NT2/D1 (cell line): ENCODE results near the gene FAM186B.

ENCODE experiments used
- DNase-seq: peaks from one replicate; pipeline ENCODE4 v3.0.0-alpha.2; 2011; ENCODE audit warnings: low read depth, low spot score
- H3K27me3 ChIP-seq: 2 replicates; pipeline ENCODE4 v1.6.0; 2011; ENCODE audit warnings: mild to moderate bottlenecking; ENCODE audit not compliant: insufficient read length, insufficient read depth
- H3K36me3 ChIP-seq: 2 replicates; pipeline ENCODE4 v1.6.1; 2011; ENCODE audit warnings: mild to moderate bottlenecking, low read length, mixed read lengths; ENCODE audit not compliant: insufficient read depth, insufficient read length
- H3K4me1 ChIP-seq: 2 replicates; pipeline ENCODE4 v1.5.1; 2011; ENCODE audit not compliant: insufficient read depth, insufficient read length
- H3K4me3 ChIP-seq: 2 replicates; pipeline ENCODE4 v1.5.1; 2011; ENCODE audit warnings: low read depth; ENCODE audit not compliant: insufficient read length
- H3K9ac ChIP-seq: 2 replicates; pipeline ENCODE4 v1.6.0; 2011; ENCODE audit warnings: low read depth; ENCODE audit not compliant: insufficient read length
- H3K9me3 ChIP-seq: 2 replicates; pipeline ENCODE4 v1.5.1; 2011; ENCODE audit warnings: mild to moderate bottlenecking, low read length; ENCODE audit not compliant: insufficient read depth
- SUZ12 ChIP-seq: IDR thresholded peaks from 2 replicates; pipeline ENCODE4 v1.6.1; 2011; ENCODE audit not compliant: insufficient read length, insufficient read depth; ENCODE audit errors: extremely low read depth
- YY1 ChIP-seq: IDR thresholded peaks from 2 replicates; pipeline ENCODE4 v1.6.1; 2011; ENCODE audit not compliant: insufficient read length, insufficient read depth
- ZNF274 ChIP-seq: IDR thresholded peaks from 2 replicates; pipeline ENCODE4 v1.6.1; 2011; ENCODE audit warnings: mild to moderate bottlenecking, low read depth, low read length

The FAM186B gene

GRCh38 chr12:49647827-49648711 is 42.6 kb upstream of the FAM186B start:
- Histone ChIP-seq H3K4me3 (no peak overlapping the region), H3K9me3 (no peaks in the 10 kb centered on the region), H3K27me3 (no peaks in the 10 kb centered on the region), H3K36me3 (peaks cover 99% of the 10 kb centered on the region), H3K9ac (no peak overlapping the region), H3K4me1 (peaks cover 6% of the 10 kb centered on the region)
- no peak for TF ChIP-seq ZNF274
- no peak for TF ChIP-seq SUZ12
- no peak for TF ChIP-seq YY1
- no peak for DNase-seq

- DNase-seq: no peak
- Histone ChIP-seq H3K4me1 (peaks cover 8% of the 10 kb centered on the region), H3K4me3 (no peak overlapping the region), H3K9me3 (no peaks in the 10 kb centered on the region), H3K27me3 (no peaks in the 10 kb centered on the region), H3K36me3 (peaks cover 99% of the 10 kb centered on the region), H3K9ac (no peak overlapping the region)
- TF ChIP-seq ZNF274 (no peak), SUZ12 (no peak), YY1 (no peak)
Measured at GRCh38 chr12:49646871-49647654, 41.6 kb upstream of the FAM186B start.

- no peaks in the 10 kb centered on the region for H3K27me3 ChIP-seq
- H3K9ac ChIP-seq: no peak overlapping the region
- DNase-seq: no peak
- no peak for TF ChIP-seq ZNF274
- no peak for TF ChIP-seq YY1
- TF ChIP-seq SUZ12: no peak
- peaks cover 9% of the 10 kb centered on the region for H3K4me1 ChIP-seq
- peaks cover 98% of the 10 kb centered on the region for H3K36me3 ChIP-seq
- H3K9me3 ChIP-seq: no peaks in the 10 kb centered on the region
- H3K4me3 ChIP-seq: no peak overlapping the region
Measured at GRCh38 chr12:49646331-49646830, 40.9 kb upstream of the FAM186B start.

- Histone ChIP-seq H3K9me3 (no peaks in the 10 kb centered on the region), H3K9ac (no peak overlapping the region), H3K36me3 (peaks cover 88% of the 10 kb centered on the region), H3K4me1 (peaks cover 9% of the 10 kb centered on the region), H3K27me3 (no peaks in the 10 kb centered on the region), H3K4me3 (no peak overlapping the region)
- DNase-seq: no peak
- TF ChIP-seq ZNF274: no peak
Measured at GRCh38 chr12:49645146-49646039, 40.0 kb upstream of the FAM186B start.

- H3K9ac ChIP-seq: no peak overlapping the region
- TF ChIP-seq YY1 (no peak), SUZ12 (no peak), ZNF274 (no peak)
- no peaks in the 10 kb centered on the region for H3K9me3 ChIP-seq
- peaks cover 9% of the 10 kb centered on the region for H3K4me1 ChIP-seq
- no peak overlapping the region for H3K4me3 ChIP-seq
- peak; percentile 64 for DNase-seq
- H3K36me3 ChIP-seq: peaks cover 81% of the 10 kb centered on the region
- H3K27me3 ChIP-seq: no peaks in the 10 kb centered on the region
Measured at GRCh38 chr12:49644620-49644994, 39.2 kb upstream of the FAM186B start.

- Histone ChIP-seq H3K9ac (no peak overlapping the region), H3K9me3 (no peaks in the 10 kb centered on the region), H3K4me3 (no peak overlapping the region), H3K4me1 (peaks cover 9% of the 10 kb centered on the region), H3K36me3 (peaks cover 75% of the 10 kb centered on the region), H3K27me3 (no peaks in the 10 kb centered on the region)
- TF ChIP-seq ZNF274: no peak
- no peak for TF ChIP-seq YY1
- no peak for TF ChIP-seq SUZ12
- DNase-seq: no peak
Measured at GRCh38 chr12:49643961-49644619, 38.7 kb upstream of the FAM186B start.
